GM12878 (cell line): ENCODE measurements around the gene ZNHIT1. TPM values are rescaled to one million over a fixed set of nuclear protein-coding genes. Genes with fewer than 3 reads are reported as not detected.
A peak's percentile ranks its signal among the peaks of the same experiment; 100 is the strongest.

Source experiments
- BHLHE40 ChIP-seq, 2 experiments: fragments of 450-650 bp in 1 of 2; IDR thresholded peaks; 2 replicates each; pipeline ENCODE4 v1.6.1; 2011 to 2017; ENCODE audit warnings: low read depth in 2 of 2, borderline replicate concordance in 1 of 2, improper control_type of control experiment in 1 of 2, low read length in 1 of 2, mild to moderate bottlenecking in 1 of 2
- CREM ChIP-seq: IDR thresholded peaks from 2 replicates; pipeline ENCODE4 v1.6.1; 2014; ENCODE audit warnings: antibody characterized with exemption, low read depth
- GABPA ChIP-seq: IDR thresholded peaks from 2 replicates; pipeline ENCODE4 v1.6.1; 2014; ENCODE audit warnings: antibody characterized with exemption, low read depth, mild to moderate bottlenecking, inconsistent platforms
- HDAC2 ChIP-seq: fragments of 200-600 bp; sonication (generic); IDR thresholded peaks from 2 replicates; pipeline ENCODE4 v1.6.1; 2017
- IKZF2 ChIP-seq, 2 experiments: fragments of 450-650 bp; IDR thresholded peaks; 2 replicates each; pipeline ENCODE4 v1.6.1; 2017; ENCODE audit warnings: mild to moderate bottlenecking in 2 of 2, moderate library complexity in 2 of 2
- MTA3 ChIP-seq: IDR thresholded peaks from 2 replicates; pipeline ENCODE4 v1.6.1; 2012; ENCODE audit warnings: low read length, inconsistent platforms, borderline replicate concordance
- NBN ChIP-seq: fragments of 450-650 bp; IDR thresholded peaks from 2 replicates; pipeline ENCODE4 v1.6.1; 2016
- SIN3A ChIP-seq: IDR thresholded peaks from 2 replicates; pipeline ENCODE4 v1.6.1; 2012; ENCODE audit warnings: low read depth, low read length, improper control_type of control experiment
- SP1 ChIP-seq: IDR thresholded peaks from one replicate; pipeline ENCODE4 v1.6.1; 2011; ENCODE audit warnings: low read depth, low read length
- SPI1 ChIP-seq: IDR thresholded peaks from 2 replicates; pipeline ENCODE4 v1.6.1; 2011; ENCODE audit warnings: low read depth, mild to moderate bottlenecking, low read length, moderate library complexity, borderline replicate concordance; ENCODE audit not compliant: insufficient read depth
- ZNF24 ChIP-seq: fragments of 450-650 bp; IDR thresholded peaks from 2 replicates; pipeline ENCODE4 v1.6.1; 2017; ENCODE audit warnings: antibody characterized with exemption, mild to moderate bottlenecking
- ZNF622 ChIP-seq: fragments of 450-650 bp; IDR thresholded peaks from 2 replicates; pipeline ENCODE4 v1.6.1; 2017; ENCODE audit warnings: mild to moderate bottlenecking, inconsistent platforms
- polyA plus RNA-seq, 11 experiments: library from polyadenylated mRNA; depleted of rRNA in 4 of 11; unstranded in 6 of 11; stranded (reverse) in 5 of 11; fragments of >200 nt; fragmentation: Nextera tagmentation in 4 of 11; fragmentation: Illumina TruSeq in 1 of 11; extraction: Ambion mirVana in 4 of 11; extraction: Trizol in 1 of 11; gene quantifications; 1 replicate in 1 of 11; 2 replicates in 10 of 11; pipeline versions ENCODE4 v1.2.1 to v1.2.3, GENCODE V29; 2011 to 2016; ENCODE audit warnings: inconsistent platforms in 2 of 11, missing spikeins in 2 of 11, low read depth in 1 of 11
- total RNA-seq, 4 experiments: library from RNA; depleted of rRNA in 3 of 4; stranded (reverse); fragments of >200 nt in 3 of 4; fragmentation: Illumina TruSeq in 1 of 4; extraction: Trizol in 1 of 4; gene quantifications; 2 replicates each; pipeline versions ENCODE4 v1.2.1 to v1.2.3, GENCODE V29; 2013 to 2021
- TF ChIP-seq, protein P1 (sequence below): fragments of 450-650 bp; formaldehyde crosslinking; IDR thresholded peaks from 2 replicates; pipeline ENCODE4 v1.4.0; 2020; ENCODE audit warnings: mild to moderate bottlenecking, moderate library complexity
- TF ChIP-seq, protein P2 (sequence below): fragments of 450-650 bp; IDR thresholded peaks from 2 replicates; pipeline ENCODE4 v1.6.1; 2016; ENCODE audit warnings: mild to moderate bottlenecking

ZNHIT1 gene
- total and polyA plus RNA-seq, 10 of the 15 experiments (the other 5 are each of a cell fraction or from before 2014, with no cell fraction given), result 3.8 to 79.2 (median 44.5) TPM

DNA sequence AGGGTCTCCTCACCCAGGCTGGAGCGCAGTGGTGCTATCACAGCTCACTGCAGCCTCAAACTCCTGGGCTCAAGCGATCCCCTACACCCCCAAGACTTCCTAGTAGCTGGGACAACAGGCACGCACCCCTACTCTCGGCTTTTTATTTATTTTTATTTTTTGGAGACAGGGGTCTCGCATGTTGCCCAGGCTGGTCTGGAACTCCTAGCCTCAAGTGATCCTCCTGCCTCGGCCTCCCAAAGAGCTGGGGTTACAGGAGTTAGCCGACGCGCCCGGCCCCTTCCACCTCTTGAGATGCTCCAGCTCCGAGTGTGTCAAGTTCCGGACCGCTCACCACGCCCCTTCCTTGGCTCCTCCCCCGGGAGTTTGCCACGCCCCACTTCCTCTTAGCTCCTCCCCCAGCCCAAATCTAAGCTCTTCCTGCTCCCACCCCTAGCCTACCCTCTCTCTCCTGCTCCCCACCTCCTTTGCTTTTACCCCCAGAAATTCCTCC lies 44.2 kb upstream of the ZNHIT1 start (continued):
- TF ChIP-seq NBN, result 0 out of 2 replicates have a peak, but pooled peaks have one; percentile 22
- TF ChIP-seq IKZF2 (IDR thresholded peaks at IDR 0.05), result no peak
- TF ChIP-seq SP1, result peak; percentile 39
- no peak for TF ChIP-seq CREM
- no peak for TF ChIP-seq ZNF622
- peak; percentile 81 for TF ChIP-seq SPI1
- TF ChIP-seq ZNF24, result no peak
- no peak for TF ChIP-seq BHLHE40 (IDR thresholded peaks at IDR 0.05; ENCODE audit: borderline replicate concordance in 1 of 2, low read depth in 2 of 2, low read length in 1 of 2)
- TF ChIP-seq, protein P1, sequence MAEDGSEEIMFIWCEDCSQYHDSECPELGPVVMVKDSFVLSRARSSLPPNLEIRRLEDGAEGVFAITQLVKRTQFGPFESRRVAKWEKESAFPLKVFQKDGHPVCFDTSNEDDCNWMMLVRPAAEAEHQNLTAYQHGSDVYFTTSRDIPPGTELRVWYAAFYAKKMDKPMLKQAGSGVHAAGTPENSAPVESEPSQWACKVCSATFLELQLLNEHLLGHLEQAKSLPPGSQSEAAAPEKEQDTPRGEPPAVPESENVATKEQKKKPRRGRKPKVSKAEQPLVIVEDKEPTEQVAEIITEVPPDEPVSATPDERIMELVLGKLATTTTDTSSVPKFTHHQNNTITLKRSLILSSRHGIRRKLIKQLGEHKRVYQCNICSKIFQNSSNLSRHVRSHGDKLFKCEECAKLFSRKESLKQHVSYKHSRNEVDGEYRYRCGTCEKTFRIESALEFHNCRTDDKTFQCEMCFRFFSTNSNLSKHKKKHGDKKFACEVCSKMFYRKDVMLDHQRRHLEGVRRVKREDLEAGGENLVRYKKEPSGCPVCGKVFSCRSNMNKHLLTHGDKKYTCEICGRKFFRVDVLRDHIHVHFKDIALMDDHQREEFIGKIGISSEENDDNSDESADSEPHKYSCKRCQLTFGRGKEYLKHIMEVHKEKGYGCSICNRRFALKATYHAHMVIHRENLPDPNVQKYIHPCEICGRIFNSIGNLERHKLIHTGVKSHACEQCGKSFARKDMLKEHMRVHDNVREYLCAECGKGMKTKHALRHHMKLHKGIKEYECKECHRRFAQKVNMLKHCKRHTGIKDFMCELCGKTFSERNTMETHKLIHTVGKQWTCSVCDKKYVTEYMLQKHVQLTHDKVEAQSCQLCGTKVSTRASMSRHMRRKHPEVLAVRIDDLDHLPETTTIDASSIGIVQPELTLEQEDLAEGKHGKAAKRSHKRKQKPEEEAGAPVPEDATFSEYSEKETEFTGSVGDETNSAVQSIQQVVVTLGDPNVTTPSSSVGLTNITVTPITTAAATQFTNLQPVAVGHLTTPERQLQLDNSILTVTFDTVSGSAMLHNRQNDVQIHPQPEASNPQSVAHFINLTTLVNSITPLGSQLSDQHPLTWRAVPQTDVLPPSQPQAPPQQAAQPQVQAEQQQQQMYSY (CRISPR knock-in tag), result no peak
- TF ChIP-seq, protein P2, sequence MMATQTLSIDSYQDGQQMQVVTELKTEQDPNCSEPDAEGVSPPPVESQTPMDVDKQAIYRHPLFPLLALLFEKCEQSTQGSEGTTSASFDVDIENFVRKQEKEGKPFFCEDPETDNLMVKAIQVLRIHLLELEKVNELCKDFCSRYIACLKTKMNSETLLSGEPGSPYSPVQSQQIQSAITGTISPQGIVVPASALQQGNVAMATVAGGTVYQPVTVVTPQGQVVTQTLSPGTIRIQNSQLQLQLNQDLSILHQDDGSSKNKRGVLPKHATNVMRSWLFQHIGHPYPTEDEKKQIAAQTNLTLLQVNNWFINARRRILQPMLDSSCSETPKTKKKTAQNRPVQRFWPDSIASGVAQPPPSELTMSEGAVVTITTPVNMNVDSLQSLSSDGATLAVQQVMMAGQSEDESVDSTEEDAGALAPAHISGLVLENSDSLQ, result no peak
- TF ChIP-seq HDAC2, result no peak
- TF ChIP-seq MTA3, result no peak
- no peak for TF ChIP-seq SIN3A
- no peak for TF ChIP-seq GABPA
